Measurements from ENCODE around the gene CAV1.

DNA sequence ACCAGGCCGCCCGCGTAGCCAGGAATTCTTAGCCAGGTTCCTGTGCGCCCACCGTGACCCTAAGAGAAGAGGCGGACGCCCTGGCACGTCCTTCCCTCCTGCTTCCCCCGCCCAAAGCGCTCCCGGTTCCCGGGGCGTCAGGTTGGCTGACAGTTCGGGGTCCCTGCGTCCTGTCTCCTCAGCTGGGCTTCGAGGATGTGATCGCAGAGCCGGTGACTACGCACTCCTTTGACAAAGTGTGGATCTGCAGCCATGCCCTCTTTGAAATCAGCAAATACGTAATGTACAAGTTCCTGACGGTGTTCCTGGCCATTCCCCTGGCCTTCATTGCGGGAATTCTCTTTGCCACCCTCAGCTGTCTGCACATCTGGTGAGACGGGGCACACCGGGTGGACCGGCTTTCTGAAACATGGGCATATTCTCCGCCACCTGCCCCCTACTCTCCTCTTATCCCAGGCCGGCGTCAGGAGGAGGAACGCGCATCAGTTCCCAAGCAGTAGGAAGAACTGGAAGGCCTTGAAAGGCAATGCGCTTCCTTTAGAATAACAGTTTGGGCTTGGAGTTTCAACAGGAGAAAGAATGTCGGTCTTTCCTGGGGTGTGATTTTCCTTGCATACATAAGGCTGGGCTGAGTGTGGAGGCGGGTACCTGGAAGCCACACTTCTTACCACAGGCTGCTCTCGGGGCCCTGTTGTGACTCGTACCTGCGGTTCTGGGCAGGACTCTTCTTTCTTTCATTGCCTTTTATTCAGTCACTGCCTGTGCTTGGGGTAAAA lies 24.6 kb upstream of the CAV1 start:
- TF ChIP-seq, protein P1, sequence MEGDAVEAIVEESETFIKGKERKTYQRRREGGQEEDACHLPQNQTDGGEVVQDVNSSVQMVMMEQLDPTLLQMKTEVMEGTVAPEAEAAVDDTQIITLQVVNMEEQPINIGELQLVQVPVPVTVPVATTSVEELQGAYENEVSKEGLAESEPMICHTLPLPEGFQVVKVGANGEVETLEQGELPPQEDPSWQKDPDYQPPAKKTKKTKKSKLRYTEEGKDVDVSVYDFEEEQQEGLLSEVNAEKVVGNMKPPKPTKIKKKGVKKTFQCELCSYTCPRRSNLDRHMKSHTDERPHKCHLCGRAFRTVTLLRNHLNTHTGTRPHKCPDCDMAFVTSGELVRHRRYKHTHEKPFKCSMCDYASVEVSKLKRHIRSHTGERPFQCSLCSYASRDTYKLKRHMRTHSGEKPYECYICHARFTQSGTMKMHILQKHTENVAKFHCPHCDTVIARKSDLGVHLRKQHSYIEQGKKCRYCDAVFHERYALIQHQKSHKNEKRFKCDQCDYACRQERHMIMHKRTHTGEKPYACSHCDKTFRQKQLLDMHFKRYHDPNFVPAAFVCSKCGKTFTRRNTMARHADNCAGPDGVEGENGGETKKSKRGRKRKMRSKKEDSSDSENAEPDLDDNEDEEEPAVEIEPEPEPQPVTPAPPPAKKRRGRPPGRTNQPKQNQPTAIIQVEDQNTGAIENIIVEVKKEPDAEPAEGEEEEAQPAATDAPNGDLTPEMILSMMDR (conservative IDR thresholded peaks at IDR 0.05): no peak
- no peak for TF ChIP-seq ZFX (IDR thresholded peaks at IDR 0.05)
